H1 (cell line): ENCODE data around the gene DHDH. TPM values are rescaled to one million over a fixed set of nuclear protein-coding genes. Genes with fewer than 3 reads are reported as not detected.

Experiments
- CTCF ChIA-PET: fragments of 300-600 bp; sonication (Branson Sonifier 250); formaldehyde crosslinking; loops from one replicate; lab custom pipeline; 2021; ENCODE audit not compliant: partially characterized antibody; lab: Charles Lee
- POLR2A ChIA-PET: fragments of 300-600 bp; sonication (Branson Sonifier 250); formaldehyde crosslinking; loops from one replicate; lab custom pipeline; 2021; ENCODE audit warnings: inconsistent platforms; ENCODE audit not compliant: partially characterized antibody; lab: Charles Lee
- DNase-seq, 2 experiments: peaks; one replicate each; pipeline versions ENCODE4 v3.0.0 to v3.0.0-alpha.2; 2010 to 2022; ENCODE audit warnings: low spot score in 2 of 2, low read depth in 1 of 2, mixed read lengths in 1 of 2
- FAIRE-seq: peaks from 2 replicates; lab custom pipeline; 2011; peaks lifted over from hg19 to GRCh38; lab: Jason Lieb, UNC
- H2AFZ ChIP-seq: 2 replicates; pipeline ENCODE4 v1.8.1; 2012; ENCODE audit warnings: low read length, inconsistent platforms
- H2AK5ac ChIP-seq: 2 replicates; pipeline ENCODE4 v1.6.1; 2013; ENCODE audit warnings: low read depth, low read length
- H2BK120ac ChIP-seq: replicated peaks from 2 replicates; pipeline ENCODE3; 2013; ENCODE audit warnings: low read depth, low read length, inconsistent platforms
- H2BK12ac ChIP-seq: 2 replicates; pipeline ENCODE4 v1.6.1; 2013; ENCODE audit warnings: low read depth, low read length
- H2BK15ac ChIP-seq: 2 replicates; pipeline ENCODE4 v1.6.1; 2013; ENCODE audit warnings: low read length
- H2BK20ac ChIP-seq: 2 replicates; pipeline ENCODE4 v1.6.1; 2013; ENCODE audit warnings: low read length
- H2BK5ac ChIP-seq: 2 replicates; pipeline ENCODE4 v1.6.1; 2013; ENCODE audit warnings: low read depth, low read length
- H3K14ac ChIP-seq: 2 replicates; pipeline ENCODE4 v1.6.1; 2013; ENCODE audit warnings: inconsistent platforms; ENCODE audit not compliant: insufficient read length
- H3K18ac ChIP-seq: 2 replicates; pipeline ENCODE4 v1.6.1; 2013; ENCODE audit warnings: low read length; ENCODE audit errors: extremely low read depth
- H3K23ac ChIP-seq: 2 replicates; pipeline ENCODE4 v1.6.1; 2013; ENCODE audit warnings: inconsistent platforms; ENCODE audit not compliant: insufficient read length
- H3K23me2 ChIP-seq: 2 replicates; pipeline ENCODE4 v1.6.1; 2013; ENCODE audit warnings: low read depth, low read length
- H3K27ac ChIP-seq: 2 replicates; pipeline ENCODE4 v1.6.1; 2011; ENCODE audit warnings: low read depth, low read length, inconsistent platforms
- H3K27me3 ChIP-seq, 4 experiments: replicated peaks in 1 of 4; 1 replicate in 1 of 4; 2 replicates in 3 of 4; pipeline versions ENCODE4 v1.6.1 to v1.8.1; 2011 to 2013; ENCODE audit warnings: low read length in 3 of 4, mild to moderate bottlenecking in 3 of 4, inconsistent platforms in 2 of 4, mixed read lengths in 2 of 4, moderate library complexity in 1 of 4; ENCODE audit not compliant: control insufficient read depth in 3 of 4, insufficient read depth in 3 of 4; ENCODE audit errors: extremely low read depth in 1 of 4
- H3K36me3 ChIP-seq, 4 experiments: 2 replicates each; pipeline versions ENCODE4 v1.6.1 to v1.8.1; 2011 to 2013; ENCODE audit warnings: mild to moderate bottlenecking in 4 of 4, low read length in 3 of 4, moderate library complexity in 2 of 4, control low read depth in 1 of 4, inconsistent platforms in 1 of 4; ENCODE audit not compliant: insufficient read depth in 4 of 4, control insufficient read depth in 2 of 4
- H3K4ac ChIP-seq: replicated peaks from 2 replicates; pipeline ENCODE3; 2013; ENCODE audit warnings: low read length, low read depth, mixed read lengths, inconsistent platforms; ENCODE audit not compliant: insufficient read length
- H3K4me1 ChIP-seq, 4 experiments: replicated peaks in 1 of 4; 1 replicate in 1 of 4; 2 replicates in 3 of 4; pipeline versions ENCODE4 v1.6.1 to v1.8.1; 2011 to 2013; ENCODE audit warnings: low read length in 3 of 4, inconsistent platforms in 2 of 4, mixed read lengths in 1 of 4; ENCODE audit not compliant: insufficient read depth in 4 of 4, control insufficient read depth in 3 of 4
- H3K4me2 ChIP-seq, 2 experiments: 2 replicates each; pipeline versions ENCODE4 v1.6.1 to v1.8.1; 2011 to 2013; ENCODE audit warnings: low read depth in 2 of 2, low read length in 2 of 2, control low read depth in 1 of 2, inconsistent platforms in 1 of 2, mild to moderate bottlenecking in 1 of 2; ENCODE audit not compliant: insufficient read depth in 1 of 2
- H3K4me3 ChIP-seq, 4 experiments: fragments of 200-600, 300-600 bp in 1 of 4; sonication (generic), shearing (Covaris generic), sonication (Bioruptor Twin) in 1 of 4; 2 replicates each; pipeline versions ENCODE4 v1.5.1 to v1.8.1; 2011 to 2016; ENCODE audit warnings: low read length in 4 of 4, low read depth in 3 of 4, control low read depth in 2 of 4, inconsistent platforms in 2 of 4, mild to moderate bottlenecking in 2 of 4, mixed read lengths in 1 of 4, moderate library complexity in 1 of 4; ENCODE audit not compliant: insufficient read depth in 2 of 4; ENCODE audit errors: extremely low read depth in 1 of 4
- H3K56ac ChIP-seq: replicated peaks from 2 replicates; pipeline ENCODE3; 2013; ENCODE audit warnings: low read depth, mild to moderate bottlenecking, mixed read lengths, low read length, inconsistent platforms; ENCODE audit not compliant: insufficient read length
- H3K79me1 ChIP-seq: 2 replicates; pipeline ENCODE4 v1.6.1; 2013; ENCODE audit warnings: low read depth, low read length, control low read depth
- H3K79me2 ChIP-seq, 2 experiments: 2 replicates each; pipeline versions ENCODE4 v1.6.1 to v1.8.1; 2012 to 2013; ENCODE audit warnings: low read length in 2 of 2, mild to moderate bottlenecking in 2 of 2, inconsistent platforms in 1 of 2; ENCODE audit not compliant: insufficient read depth in 2 of 2, control insufficient read depth in 1 of 2
- H3K9ac ChIP-seq, 4 experiments: replicated peaks in 1 of 4; 1 replicate in 1 of 4; 2 replicates in 3 of 4; pipeline versions ENCODE4 v1.6.1 to v1.8.1; 2011 to 2013; ENCODE audit warnings: low read depth in 3 of 4, low read length in 3 of 4, control low read depth in 2 of 4, mild to moderate bottlenecking in 2 of 4, moderate library complexity in 2 of 4, inconsistent platforms in 1 of 4; ENCODE audit errors: extremely low read depth in 1 of 4
- H3K9me3 ChIP-seq, 2 experiments: 2 replicates each; pipeline versions ENCODE4 v1.6.1 to v1.8.1; 2012 to 2013; ENCODE audit warnings: mild to moderate bottlenecking in 2 of 2, moderate library complexity in 2 of 2, control low read depth in 1 of 2, inconsistent platforms in 1 of 2, low read depth in 1 of 2, low read length in 1 of 2, mixed read lengths in 1 of 2; ENCODE audit not compliant: insufficient read depth in 2 of 2
- H4K20me1 ChIP-seq, 2 experiments: replicated peaks in 1 of 2; 2 replicates each; pipeline versions ENCODE3 to v1.8.1; 2011 to 2013; ENCODE audit warnings: inconsistent platforms in 2 of 2, low read length in 2 of 2, mild to moderate bottlenecking in 1 of 2; ENCODE audit not compliant: insufficient read depth in 2 of 2, control insufficient read depth in 1 of 2
- H4K5ac ChIP-seq: 2 replicates; pipeline ENCODE4 v1.6.1; 2013; ENCODE audit warnings: low read length, low read depth, mixed read lengths, inconsistent platforms; ENCODE audit not compliant: insufficient read length
- H4K8ac ChIP-seq: 2 replicates; pipeline ENCODE4 v1.8.0; 2013; ENCODE audit warnings: mild to moderate bottlenecking, moderate library complexity, low read length, inconsistent platforms; ENCODE audit not compliant: insufficient read depth; ENCODE audit errors: extremely low read depth
- H4K91ac ChIP-seq: replicated peaks from 2 replicates; pipeline ENCODE3; 2013; ENCODE audit warnings: low read length, mixed read lengths, inconsistent platforms; ENCODE audit not compliant: insufficient read length
- CEBPB ChIP-seq: IDR thresholded peaks from 2 replicates; pipeline ENCODE4 v1.6.1; 2012; ENCODE audit warnings: low read depth, low read length
- KDM1A ChIP-seq: fragments of 200-600, 300-600 bp; sonication (generic); IDR thresholded peaks from 2 replicates; pipeline ENCODE4 v1.7.1; 2016; ENCODE audit warnings: mild to moderate bottlenecking, low read length, borderline replicate concordance
- WGBS, 2 experiments: shearing (Covaris generic) in 1 of 2; methylation state at CpG; one replicate each; pipeline versions ENCODE4 v1.1.6 to v1.1.7; 2013 to 2015; ENCODE audit warnings: low lambda C conversion rate in 2 of 2, mixed read lengths in 2 of 2, inconsistent platforms in 1 of 2, low coverage in 1 of 2, missing lambda C conversion rate in 1 of 2; ENCODE audit not compliant: insufficient replicate concordance in 2 of 2, insufficient coverage in 1 of 2, insufficient read length in 1 of 2; ENCODE audit errors: extremely low coverage in 1 of 2, missing lambda C conversion rate in 1 of 2; 5-methylcytosine and 5-hydroxymethylcytosine counted together
- polyA plus RNA-seq, 7 experiments: library from polyadenylated mRNA; depleted of rRNA in 3 of 7; stranded (reverse) in 5 of 7; unstranded in 2 of 7; fragments of >200 nt in 5 of 7; fragments of 200-250 nt in 2 of 7; gene quantifications; 1 replicate in 5 of 7; 2 replicates in 1 of 7; 4 replicates in 1 of 7; pipeline versions ENCODE4 v1.2.1 to v1.2.3, GENCODE V29; 2011 to 2013; ENCODE audit warnings: missing spikeins in 2 of 7, mixed read lengths in 2 of 7
- total RNA-seq: library from RNA; stranded (reverse); fragmentation: NEBNext Ultra II Directional; extraction: Animal tissue kit (Norgen Biotek cat#: 25700); gene quantifications from 2 replicates; pipeline ENCODE4 v1.2.1, GENCODE V29; 2021

The DHDH gene
- total and polyA plus RNA-seq, 2 of the 8 experiments (the other 6 are each of a cell fraction or from before 2014, with no cell fraction given): 2.2 to 2.8 TPM

DNA sequence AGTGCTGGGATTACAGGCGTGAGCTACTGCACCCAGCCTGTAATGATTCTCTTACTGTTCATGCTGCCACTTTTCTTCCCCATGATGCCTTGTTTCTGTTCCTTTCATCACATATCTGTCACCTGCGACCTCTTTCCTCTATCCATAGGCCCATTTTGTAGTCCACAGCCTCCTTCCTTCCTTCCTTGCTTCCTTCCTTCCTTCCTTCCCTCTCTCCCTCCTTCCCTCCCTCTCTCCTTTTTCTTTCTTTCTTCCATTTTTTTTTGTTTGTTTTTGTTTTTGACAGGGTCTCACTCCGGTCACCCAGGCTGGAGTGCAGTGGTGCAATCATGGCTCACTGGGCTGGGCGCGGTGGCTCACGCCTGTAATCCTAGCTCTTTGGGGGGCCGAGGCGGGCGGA, 55.4 kb downstream of the DHDH start:
- no peak for FAIRE-seq
- no peak overlapping the region for H3K9ac ChIP-seq
- no peak overlapping the region for H3K14ac ChIP-seq
- no peak overlapping the region for H4K91ac ChIP-seq
- no peak overlapping the region for H3K4me3 ChIP-seq
- H3K4me2 ChIP-seq: no peak overlapping the region
- 95% methylated on average over 8 of the region's 9 CpGs; no CpG with 5 or more reads in 1 of the 2 experiments for WGBS, 2 experiments
- no peak overlapping the region for H2BK12ac ChIP-seq
- H3K18ac ChIP-seq: no peak overlapping the region
- H4K5ac ChIP-seq: no peak overlapping the region
- H3K27me3 ChIP-seq: no peaks in the 10 kb centered on the region
- no peak overlapping the region for H4K8ac ChIP-seq
- no peak overlapping the region for H3K27ac ChIP-seq
- H3K56ac ChIP-seq: no peak overlapping the region
- ChIA-PET CTCF (interaction anchor here (1.2 to 2.9 kb wide), 3 partner anchors 9 to 18 kb away, joined by 3 to 13 read pairs (median 5); no protein-coding TSS in a partner anchor), POLR2A (interaction anchor here (0.7 to 1.2 kb wide), 3 partner anchors 19 to 147 kb away, joined by 3 read pairs; no protein-coding TSS in a partner anchor)
- H2BK15ac ChIP-seq: no peak overlapping the region
- no peak overlapping the region for H2BK5ac ChIP-seq
- H3K9me3 ChIP-seq: no peaks in the 10 kb centered on the region
- peaks cover 4% of the 10 kb centered on the region for H3K79me1 ChIP-seq
- peaks cover 0 to 7% of the 10 kb centered on the region in 2 experiments; a peak in 1 of 4 replicates for H3K79me2 ChIP-seq
- no peak overlapping the region for H3K4ac ChIP-seq
- no peak overlapping the region for H3K23ac ChIP-seq
- H2AFZ ChIP-seq: no peak overlapping the region
- H4K20me1 ChIP-seq: peaks cover 0 to 10% of the 10 kb centered on the region in 2 experiments
- H3K36me3 ChIP-seq: peaks cover 3 to 21% (median 10%) of the 10 kb centered on the region in 4 experiments; a peak in 5 of 8 replicates
- H2BK120ac ChIP-seq: no peak overlapping the region
- no peak for DNase-seq
- H3K4me1 ChIP-seq: peaks cover 0 to 1% (median 0%) of the 10 kb centered on the region in 4 experiments; a peak in 2 of 7 replicates
- H3K23me2 ChIP-seq: peaks cover 6% of the 10 kb centered on the region; the same call in 1 of the 2 replicates
- no peak overlapping the region for H2AK5ac ChIP-seq
- no peak overlapping the region for H2BK20ac ChIP-seq
- TF ChIP-seq KDM1A (no peak), CEBPB (no peak)
